ENCODE measurements around the gene GLIS1. TPM values are rescaled to one million over a fixed set of nuclear protein-coding genes. Genes with fewer than 3 reads are reported as not detected.

GLIS1 gene
- total RNA-seq, 1 donor from 2014 or later = 1.4 TPM

- no peak for DNase-seq (ENCODE audit: low spot score)
Measured at GRCh38 chr1:53535226-53535625, 203.7 kb downstream of the GLIS1 start.

GRCh38 chr1:53532912-53533311 lies 206.1 kb downstream of the GLIS1 start:
- no peak for DNase-seq (ENCODE audit: low spot score)

GRCh38 chr1:53532377-53532776 lies 206.6 kb downstream of the GLIS1 start:
- no peak for DNase-seq (ENCODE audit: low spot score)

- DNase-seq (ENCODE audit: low spot score) = no peak
Measured at GRCh38 chr1:53530550-53530949, 208.4 kb downstream of the GLIS1 start.

- DNase-seq (ENCODE audit: low spot score) = no peak
Measured at GRCh38 chr1:53529555-53529954, 209.4 kb downstream of the GLIS1 start.

GRCh38 chr1:53527368-53527767 lies 211.6 kb downstream of the GLIS1 start:
- DNase-seq (ENCODE audit: low spot score) = no peak

- peak; percentile 91 for DNase-seq (ENCODE audit: low spot score)
Measured at GRCh38 chr1:53526451-53527101, 212.4 kb downstream of the GLIS1 start.

- DNase-seq (ENCODE audit: low spot score) = peak; percentile 34
Measured at GRCh38 chr1:53525595-53525994, 213.4 kb downstream of the GLIS1 start.

GRCh38 chr1:53524428-53525375 lies 214.3 kb downstream of the GLIS1 start:
- peak; percentile 40 for DNase-seq (ENCODE audit: low spot score)

GRCh38 chr1:53521924-53522552 lies 216.9 kb downstream of the GLIS1 start:
- peak; percentile 50 for DNase-seq (ENCODE audit: low spot score)

- DNase-seq (ENCODE audit: low spot score) = no peak
Measured at GRCh38 chr1:53520481-53520880, 218.5 kb downstream of the GLIS1 start.

GRCh38 chr1:53519421-53519820 lies 219.5 kb downstream of the GLIS1 start:
- DNase-seq (ENCODE audit: low spot score) = peak; percentile 37

GRCh38 chr1:53518775-53519174 lies 220.2 kb downstream of the GLIS1 start:
- DNase-seq (ENCODE audit: low spot score) = no peak

- DNase-seq (ENCODE audit: low spot score) = no peak
Measured at GRCh38 chr1:53517821-53518352, 221.1 kb downstream of the GLIS1 start.

- no peak for DNase-seq (ENCODE audit: low spot score)
Measured at GRCh38 chr1:53517109-53517508, 221.9 kb downstream of the GLIS1 start.

GRCh38 chr1:53516181-53516580 lies 222.8 kb downstream of the GLIS1 start:
- no peak for DNase-seq (ENCODE audit: low spot score)

- DNase-seq (ENCODE audit: low spot score) = no peak
Measured at GRCh38 chr1:53514436-53514835, 224.5 kb downstream of the GLIS1 start.

GRCh38 chr1:53513846-53514245 lies 225.1 kb downstream of the GLIS1 start:
- no peak for DNase-seq (ENCODE audit: low spot score)

GRCh38 chr1:53512807-53513755 lies 225.9 kb downstream of the GLIS1 start:
- no peak for DNase-seq (ENCODE audit: low spot score)

- DNase-seq (ENCODE audit: low spot score) = peak; percentile 74
Measured at GRCh38 chr1:53511933-53512806, 226.8 kb downstream of the GLIS1 start.

Measured in umbilical cord (tissue), 2 donors.